ENCODE measurements around the gene PTPRD.
A peak's percentile ranks its signal among the peaks of the same experiment; 100 is the strongest.
"Not testable (repeated sequence)": the region's sequence is repeated elsewhere in the genome, so short reads cannot be mapped to it uniquely, and the experiment has no call there.

The PTPRD gene

GRCh38 chr9:8960254-8960653 is 1652.5 kb downstream of the PTPRD start:
- no peak for DNase-seq

GRCh38 chr9:8958358-8958757 is 1654.4 kb downstream of the PTPRD start:
- no peak for DNase-seq

GRCh38 chr9:8955315-8955714 is 1657.5 kb downstream of the PTPRD start:
- no peak for DNase-seq

- no peak for DNase-seq
Measured at GRCh38 chr9:8946461-8946860, 1666.3 kb downstream of the PTPRD start.

- no peak for DNase-seq
Measured at GRCh38 chr9:8943392-8943791, 1669.4 kb downstream of the PTPRD start.

- no peak for DNase-seq
Measured at GRCh38 chr9:8940650-8941049, 1672.2 kb downstream of the PTPRD start.

- DNase-seq, result no peak
Measured at GRCh38 chr9:8926461-8926860, 1686.3 kb downstream of the PTPRD start.

GRCh38 chr9:8924562-8924961 is 1688.2 kb downstream of the PTPRD start:
- no peak for DNase-seq

GRCh38 chr9:8920478-8921183 is 1692.2 kb downstream of the PTPRD start:
- not testable (repeated sequence) for DNase-seq

GRCh38 chr9:8917956-8918739 is 1694.7 kb downstream of the PTPRD start:
- no peak for DNase-seq

- no peak for DNase-seq
Measured at GRCh38 chr9:8916771-8917170, 1696.0 kb downstream of the PTPRD start.

GRCh38 chr9:8907868-8908267 is 1704.9 kb downstream of the PTPRD start:
- DNase-seq, result no peak

- no peak for DNase-seq
Measured at GRCh38 chr9:8905731-8906130, 1707.1 kb downstream of the PTPRD start.

GRCh38 chr9:8904771-8905515 is 1707.9 kb downstream of the PTPRD start:
- no peak for DNase-seq

- no peak for DNase-seq
Measured at GRCh38 chr9:8903077-8903476, 1709.7 kb downstream of the PTPRD start.

GRCh38 chr9:8901146-8901545 is 1711.7 kb downstream of the PTPRD start:
- no peak for DNase-seq

- DNase-seq, result no peak
Measured at GRCh38 chr9:8899511-8899910, 1713.3 kb downstream of the PTPRD start.

- peak; percentile 28 to 37 for DNase-seq
Measured at GRCh38 chr9:8895861-8896224, 1717.0 kb downstream of the PTPRD start.

GRCh38 chr9:8895106-8895860 is 1717.5 kb downstream of the PTPRD start:
- no peak for DNase-seq

- DNase-seq, result no peak
Measured at GRCh38 chr9:8890695-8891094, 1722.1 kb downstream of the PTPRD start.

- DNase-seq, result no peak
Measured at GRCh38 chr9:8889100-8889499, 1723.7 kb downstream of the PTPRD start.

GRCh38 chr9:8888591-8888990 is 1724.2 kb downstream of the PTPRD start:
- no peak for DNase-seq

- DNase-seq, result no peak
Measured at GRCh38 chr9:8887369-8887768, 1725.4 kb downstream of the PTPRD start.
